ENCODE results near the gene ZNF506. TPM values are rescaled to one million over a fixed set of nuclear protein-coding genes. Genes with fewer than 3 reads are reported as not detected.
"Not testable (repeated sequence)": the region's sequence is repeated elsewhere in the genome, so short reads cannot be mapped to it uniquely, and the experiment has no call there.

ZNF506 gene
- total and polyA plus RNA-seq, 2 experiments from 2014 or later = 11.8 to 13.3 TPM

DNA sequence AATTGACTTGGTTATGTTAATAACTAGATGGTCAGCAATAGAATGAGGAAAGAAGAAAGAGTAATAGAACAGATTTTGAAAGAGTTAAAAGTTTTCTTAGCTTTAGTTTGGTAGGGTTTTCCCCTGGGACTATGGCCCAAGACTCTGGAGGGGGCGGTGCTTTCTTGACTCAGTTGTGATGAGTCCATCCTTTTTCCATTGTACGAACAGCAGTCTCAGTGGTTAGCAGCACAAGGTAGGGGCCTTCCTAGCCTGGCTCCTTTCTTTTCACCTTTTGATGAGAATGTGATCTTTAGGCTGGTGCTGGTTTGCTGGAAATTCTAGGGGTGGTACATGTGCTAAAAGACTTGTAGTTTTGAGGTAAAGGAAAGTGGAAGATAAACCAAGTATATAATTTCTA, 38.8 kb downstream of the ZNF506 start:
- Histone ChIP-seq H3K9me2 (ENCODE audit: insufficient read depth) (no peaks in the 10 kb centered on the region), H3K9me3 (ENCODE audit: low read depth) (no peaks in the 10 kb centered on the region), H3F3A (ENCODE audit: insufficient read depth) (no peaks in the 10 kb centered on the region), H3K36me3 (ENCODE audit: low read depth) (peaks cover 6% of the 10 kb centered on the region; the same call in 1 of the 2 replicates), H3K4me3 (no peak overlapping the region), H3K27ac (no peak overlapping the region), H3K4me2 (ENCODE audit: unreplicated experiment) (no peak overlapping the region), H3K27me3 (replicated peaks; ENCODE audit: insufficient read depth) (no peaks in the 10 kb centered on the region), H3K9ac (no peak overlapping the region), H3K79me2 (ENCODE audit: insufficient read depth) (peaks cover 71% of the 10 kb centered on the region), H3K4me1 (ENCODE audit: insufficient read depth) (no peaks in the 10 kb centered on the region), H4K20me1 (ENCODE audit: insufficient read depth) (no peaks in the 10 kb centered on the region), H2AFZ (no peak overlapping the region)
- in situ Hi-C loops (cut with MboI) = no loop called here
- no peak for TF ChIP-seq EZH2phosphoT487 (IDR thresholded peaks at IDR 0.05; ENCODE audit: insufficient read depth, low read depth)
- TF ChIP-seq EZH2 (IDR thresholded peaks at IDR 0.05; ENCODE audit: insufficient read depth, poor library complexity, severe bottlenecking) = no peak
- WGBS, 2 experiments (ENCODE audit: low coverage in 1 of 2, low lambda C conversion rate in 2 of 2, missing lambda C conversion rate in 2 of 2) = 94 to 98% methylated on average over 2 of the region's 2 CpGs
- DNase-seq = peak; percentile 4

DNA sequence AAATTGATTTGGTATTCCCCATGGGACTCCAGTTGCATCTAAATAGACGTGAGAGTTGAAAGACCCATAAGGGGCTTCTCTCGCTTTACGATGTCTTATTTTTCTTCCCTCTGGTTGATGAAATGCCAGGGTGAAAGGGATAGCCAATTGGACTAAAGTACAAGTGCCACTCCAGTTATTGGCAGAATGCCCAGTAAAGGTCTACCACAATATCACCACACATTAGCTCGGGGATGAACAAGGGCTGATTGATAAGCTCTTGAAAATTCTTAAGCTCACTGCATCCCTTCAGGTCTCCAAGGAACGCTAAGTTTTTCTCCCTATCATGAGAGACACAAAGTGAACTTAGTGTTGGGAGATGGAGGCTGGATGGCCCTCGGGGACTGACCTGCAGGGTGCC, 39.8 kb downstream of the ZNF506 start:
- DNase-seq; H3K36me3 ChIP-seq (ENCODE audit: low read depth); H3K27ac ChIP-seq; H3K9ac ChIP-seq; H4K20me1 ChIP-seq (ENCODE audit: insufficient read depth); in situ Hi-C loops (cut with MboI); H3K9me2 ChIP-seq (ENCODE audit: insufficient read depth); H3K27me3 ChIP-seq (replicated peaks; ENCODE audit: insufficient read depth); H3K4me3 ChIP-seq; H3K4me2 ChIP-seq (ENCODE audit: unreplicated experiment); H2AFZ ChIP-seq; H3K4me1 ChIP-seq (ENCODE audit: insufficient read depth); H3F3A ChIP-seq (ENCODE audit: insufficient read depth); H3K9me3 ChIP-seq (ENCODE audit: low read depth): not testable (repeated sequence)
- WGBS, 2 experiments (ENCODE audit: low coverage in 1 of 2, low lambda C conversion rate in 2 of 2, missing lambda C conversion rate in 2 of 2) = 94 to 97% methylated on average over 6 of the region's 6 CpGs
- peaks cover 81% of the 10 kb centered on the region for H3K79me2 ChIP-seq (ENCODE audit: insufficient read depth)

GRCh38 chr19:19778666-19779065, 42.9 kb downstream of the ZNF506 start:
- H3K9me2 ChIP-seq (ENCODE audit: insufficient read depth) = no peaks in the 10 kb centered on the region
- peaks cover 71% of the 10 kb centered on the region for H3K79me2 ChIP-seq (ENCODE audit: insufficient read depth)
- H3K36me3 ChIP-seq (ENCODE audit: low read depth) = no peaks in the 10 kb centered on the region
- in situ Hi-C loops (cut with MboI) = no loop called here
- no peaks in the 10 kb centered on the region for H3K27me3 ChIP-seq (replicated peaks; ENCODE audit: insufficient read depth)
- WGBS, 2 experiments (ENCODE audit: low coverage in 1 of 2, low lambda C conversion rate in 2 of 2, missing lambda C conversion rate in 2 of 2) = 52 to 77% methylated on average over 2 of the region's 2 CpGs
- H4K20me1 ChIP-seq (ENCODE audit: insufficient read depth) = no peaks in the 10 kb centered on the region
- H3K4me2 ChIP-seq (ENCODE audit: unreplicated experiment) = no peak overlapping the region
- TF ChIP-seq EZH2 (IDR thresholded peaks at IDR 0.05; ENCODE audit: insufficient read depth, poor library complexity, severe bottlenecking) = no peak
- no peak for TF ChIP-seq EZH2phosphoT487 (IDR thresholded peaks at IDR 0.05; ENCODE audit: insufficient read depth, low read depth)
- H3K4me1 ChIP-seq (ENCODE audit: insufficient read depth) = peaks cover 11% of the 10 kb centered on the region; the same call in 1 of the 2 replicates
- no peak overlapping the region for H3K4me3 ChIP-seq
- no peaks in the 10 kb centered on the region for H3F3A ChIP-seq (ENCODE audit: insufficient read depth)
- DNase-seq = no peak
- no peak overlapping the region for H3K9ac ChIP-seq
- no peaks in the 10 kb centered on the region for H3K9me3 ChIP-seq (ENCODE audit: low read depth)
- no peak overlapping the region for H2AFZ ChIP-seq
- H3K27ac ChIP-seq = no peak overlapping the region

DNA sequence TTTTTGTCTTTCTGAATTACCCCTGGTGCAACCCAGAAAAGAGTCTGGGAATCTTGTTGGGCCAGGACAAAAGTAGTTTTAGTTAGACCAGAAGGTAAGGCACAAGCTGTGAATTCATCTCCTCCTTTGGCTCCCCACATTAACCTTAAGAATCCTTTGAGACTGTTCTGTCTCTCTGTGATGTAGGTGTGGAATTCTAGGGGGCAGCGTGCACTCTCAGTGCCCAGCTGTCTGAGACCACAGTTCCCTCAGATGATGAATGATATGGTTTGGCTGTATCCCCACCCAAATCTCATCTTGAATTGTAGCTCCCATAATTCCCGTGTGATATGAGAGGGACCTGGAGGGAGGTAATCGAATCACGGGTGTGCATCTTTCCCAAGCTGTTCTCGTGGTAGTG, 43.9 kb downstream of the ZNF506 start:
- Histone ChIP-seq H3K9me2 (ENCODE audit: insufficient read depth) (no peaks in the 10 kb centered on the region), H3K36me3 (ENCODE audit: low read depth) (no peaks in the 10 kb centered on the region), H3K4me3 (peak overlapping the region; percentile 96), H3K27ac (no peak overlapping the region), H3K27me3 (replicated peaks; ENCODE audit: insufficient read depth) (no peaks in the 10 kb centered on the region), H3K9ac (no peak overlapping the region), H3K79me2 (ENCODE audit: insufficient read depth) (peaks cover 63% of the 10 kb centered on the region), H3K9me3 (ENCODE audit: low read depth) (no peaks in the 10 kb centered on the region), H3F3A (ENCODE audit: insufficient read depth) (no peaks in the 10 kb centered on the region), H3K4me1 (ENCODE audit: insufficient read depth) (peaks cover 11% of the 10 kb centered on the region; the same call in 1 of the 2 replicates), H3K4me2 (ENCODE audit: unreplicated experiment) (no peak overlapping the region), H2AFZ (no peak overlapping the region), H4K20me1 (ENCODE audit: insufficient read depth) (no peaks in the 10 kb centered on the region)
- 68% methylated on average over 5 of the region's 5 CpGs for WGBS, 2 experiments (ENCODE audit: low coverage in 1 of 2, low lambda C conversion rate in 2 of 2, missing lambda C conversion rate in 2 of 2)
- in situ Hi-C loops (cut with MboI) = no loop called here
- no peak for TF ChIP-seq EZH2 (IDR thresholded peaks at IDR 0.05; ENCODE audit: insufficient read depth, poor library complexity, severe bottlenecking)
- TF ChIP-seq EZH2phosphoT487 (IDR thresholded peaks at IDR 0.05; ENCODE audit: insufficient read depth, low read depth) = no peak
- DNase-seq = no peak

Data from GM23248 (cell line).